GM23338 (cell line): ENCODE measurements around the gene ZNF592.

Experiments used
- CREB1 ChIP-seq: fragments of 250-450 bp; sonication (Bioruptor Pico); IDR thresholded peaks from 2 replicates; pipeline ENCODE4 v1.5.0; 2020; ENCODE audit warnings: low read depth, mild to moderate bottlenecking, moderate library complexity
- CTCF ChIP-seq, 2 experiments: fragments of 200-600 bp in 1 of 2; sonication (generic) in 1 of 2; conservative IDR thresholded peaks; 2 replicates each; pipeline versions ENCODE4 v1.5.1 to v1.6.1; 2016 to 2017; ENCODE audit warnings: antibody characterized with exemption in 2 of 2, low read depth in 2 of 2, mild to moderate bottlenecking in 2 of 2, moderate library complexity in 1 of 2
- EZH2 ChIP-seq: fragments of 200-600 bp; sonication (generic); IDR thresholded peaks from one replicate; pipeline ENCODE4 v1.8.0; 2017; ENCODE audit warnings: antibody characterized with exemption, mild to moderate bottlenecking, low read depth; ENCODE audit not compliant: unreplicated experiment
- EZH2phosphoT487 ChIP-seq: fragments of 200-600 bp; sonication (generic); IDR thresholded peaks from one replicate; pipeline ENCODE4 v1.8.1; 2018; ENCODE audit warnings: antibody characterized with exemption; ENCODE audit not compliant: unreplicated experiment
- JUNB ChIP-seq: IDR thresholded peaks from one replicate; pipeline ENCODE4 v1.6.1; 2016; ENCODE audit warnings: antibody characterized with exemption; ENCODE audit not compliant: unreplicated experiment
- NANOG ChIP-seq: IDR thresholded peaks from 2 replicates; pipeline ENCODE4 v1.6.1; 2016; ENCODE audit warnings: antibody characterized with exemption, borderline replicate concordance
- POLR2AphosphoS5 ChIP-seq: IDR thresholded peaks from 2 replicates; pipeline ENCODE4 v1.6.1; 2016; ENCODE audit warnings: antibody characterized with exemption, low read depth
- REST ChIP-seq: IDR thresholded peaks from one replicate; pipeline ENCODE4 v1.6.1; 2018; ENCODE audit warnings: antibody characterized with exemption; ENCODE audit not compliant: unreplicated experiment
- STAT1 ChIP-seq: IDR thresholded peaks from one replicate; pipeline ENCODE4 v1.6.1; 2016; ENCODE audit warnings: antibody characterized with exemption; ENCODE audit not compliant: unreplicated experiment
- ZNF331 ChIP-seq: fragments of 250-450 bp; sonication (Bioruptor Pico); IDR thresholded peaks from 2 replicates; pipeline ENCODE4 v1.5.0; 2020; ENCODE audit warnings: low read depth, mild to moderate bottlenecking, moderate library complexity
- ZNF462 ChIP-seq: fragments of 250-450 bp; sonication (Bioruptor Pico); IDR thresholded peaks from 2 replicates; pipeline ENCODE4 v1.5.0; 2020; ENCODE audit warnings: mild to moderate bottlenecking, moderate library complexity

- TF ChIP-seq CTCF (conservative IDR thresholded peaks at IDR 0.05; ENCODE audit: low read depth in 2 of 2) (no peak), EZH2 (no peak), CREB1 (CRISPR knock-in tag) (no peak), POLR2AphosphoS5 (no peak), JUNB (no peak), REST (no peak), NANOG (no peak), EZH2phosphoT487 (no peak), STAT1 (no peak), ZNF462 (CRISPR knock-in tag) (no peak), ZNF331 (no peak)
Measured at GRCh38 chr15:84752700-84753099, 4.3 kb downstream of the ZNF592 start.
